Erythroblast (primary cell): Measurements from ENCODE around the gene GUCY1B1.

Experiments
- GATA1 ChIP-seq: IDR thresholded peaks from 2 replicates; pipeline ENCODE4 v1.6.1; 2011; ENCODE audit warnings: low read depth, mild to moderate bottlenecking, control low read depth, low read length, moderate library complexity
- POLR2A ChIP-seq: IDR thresholded peaks from 2 replicates; pipeline ENCODE4 v1.6.1; 2011; ENCODE audit warnings: mild to moderate bottlenecking, low read length

DNA sequence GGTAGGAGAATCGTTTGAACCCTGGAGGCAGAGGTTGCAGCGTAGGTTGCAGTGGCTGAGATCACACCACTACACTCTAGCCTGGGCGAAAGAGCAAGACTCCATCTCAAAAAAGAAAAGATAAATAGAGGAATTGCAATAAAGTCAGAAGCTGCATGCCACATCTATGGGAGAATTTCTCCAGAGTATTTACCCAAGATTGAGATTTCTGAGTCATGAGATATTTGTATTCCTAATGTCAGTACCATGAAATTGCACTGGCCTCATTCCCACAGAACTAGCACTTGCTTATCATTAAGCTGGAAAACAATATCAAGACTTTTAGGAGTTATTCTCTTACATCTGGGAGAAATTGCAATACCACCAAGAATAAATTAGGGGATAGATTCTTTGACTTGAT lies 69.8 kb downstream of the GUCY1B1 start:
- TF ChIP-seq POLR2A = no peak
- no peak for TF ChIP-seq GATA1
